GM12878 (cell line): Measurements from ENCODE around the gene ARPC1A. TPM values are rescaled to one million over a fixed set of nuclear protein-coding genes. Genes with fewer than 3 reads are reported as not detected.

Experiments used
- ATAC-seq: fragments of 200-7000 bp; cut with Tn5 transposase; 3 replicates; pipeline ENCODE4 v1.9.1; 2020; ENCODE audit warnings: mild to moderate bottlenecking, moderate library complexity
- BruUV-seq: library from RNA; stranded (reverse); fragments of 400-500 nt; replicated peaks from 2 replicates; lab custom pipeline; 2021; lab: Mats Ljungman, UMichigan
- CTCF ChIA-PET: fragments of 300-600 bp; sonication (Branson Sonifier 250); formaldehyde crosslinking; extraction: SDS; loops from one replicate; lab custom pipeline; 2021; ENCODE audit warnings: inconsistent platforms; lab: Yijun Ruan, JAX
- POLR2A ChIA-PET: fragments of 350-600 bp; formaldehyde crosslinking; extraction: SDS; loops from one replicate; lab custom pipeline; 2021; ENCODE audit warnings: inconsistent platforms; lab: Charles Lee
- RAD21 ChIA-PET: fragments of 300-600 bp; sonication (Branson Sonifier 250); formaldehyde crosslinking; loops from one replicate; lab custom pipeline; 2023; ENCODE audit warnings: antibody characterized with exemption; ENCODE audit not compliant: unreplicated experiment; lab: Charles Lee
- SMC1A ChIA-PET: fragments of 300-600 bp; sonication (Branson Sonifier 250); formaldehyde crosslinking; loops from one replicate; lab custom pipeline; 2023; ENCODE audit not compliant: unreplicated experiment, uncharacterized antibody; lab: Charles Lee
- DNase-seq: peaks from one replicate; pipeline ENCODE4 v3.0.0-alpha.2; 2011; ENCODE audit warnings: low read depth, low spot score
- FAIRE-seq: peaks from 3 replicates; lab custom pipeline; 2011; peaks lifted over from hg19 to GRCh38; lab: Jason Lieb, UNC
- H2AFZ ChIP-seq: 2 replicates; pipeline ENCODE4 v1.6.0; 2011; ENCODE audit warnings: low read depth, low read length, control low read depth; ENCODE audit not compliant: control insufficient read depth
- H3K27ac ChIP-seq: 2 replicates; pipeline ENCODE4 v1.5.1; 2011; ENCODE audit warnings: control low read depth; ENCODE audit not compliant: control insufficient read depth, insufficient read depth
- H3K27me3 ChIP-seq, 2 experiments: replicated peaks in 1 of 2; 2 replicates each; pipeline versions ENCODE4 v1.6.0 to v1.6.1; 2011; ENCODE audit warnings: low read length in 1 of 2; ENCODE audit not compliant: control insufficient read depth in 2 of 2, insufficient read depth in 2 of 2
- H3K36me3 ChIP-seq, 2 experiments: 2 replicates each; pipeline ENCODE4 v1.5.1; 2011; ENCODE audit warnings: low read length in 1 of 2; ENCODE audit not compliant: control insufficient read depth in 2 of 2, insufficient read depth in 2 of 2
- H3K4me1 ChIP-seq: 2 replicates; pipeline ENCODE4 v1.6.1; 2011; ENCODE audit warnings: mild to moderate bottlenecking, low read length, moderate library complexity, mixed read lengths; ENCODE audit not compliant: control insufficient read depth, insufficient read depth
- H3K4me2 ChIP-seq: 2 replicates; pipeline ENCODE4 v1.6.0; 2011; ENCODE audit warnings: control low read depth; ENCODE audit not compliant: control insufficient read depth, insufficient read depth
- H3K4me3 ChIP-seq: fragments of 200-600 bp; sonication (generic); 2 replicates; pipeline ENCODE4 v1.5.1; 2016
- H3K79me2 ChIP-seq: 2 replicates; pipeline ENCODE4 v1.6.0; 2011; ENCODE audit warnings: low read length; ENCODE audit not compliant: control insufficient read depth, insufficient read depth
- H3K9ac ChIP-seq: 2 replicates; pipeline ENCODE4 v1.8.0; 2011; ENCODE audit warnings: low read length, control low read depth, mixed read lengths; ENCODE audit not compliant: control insufficient read depth, insufficient read depth
- H3K9me3 ChIP-seq: replicated peaks from 3 replicates; pipeline ENCODE4 v1.5.1; 2011; ENCODE audit warnings: mild to moderate bottlenecking, low read length; ENCODE audit not compliant: control insufficient read depth, insufficient read depth
- H4K20me1 ChIP-seq: 2 replicates; pipeline ENCODE4 v1.6.0; 2011; ENCODE audit not compliant: control insufficient read depth, insufficient read depth
- CHD2 ChIP-seq: IDR thresholded peaks from 2 replicates; pipeline ENCODE4 v1.6.1; 2011; ENCODE audit warnings: low read depth, low read length, improper control_type of control experiment, borderline replicate concordance
- HDGF ChIP-seq: fragments of 450-650 bp; IDR thresholded peaks from 2 replicates; pipeline ENCODE4 v1.6.1; 2016; ENCODE audit warnings: antibody characterized with exemption
- MTA2 ChIP-seq: fragments of 450-650 bp; IDR thresholded peaks from 2 replicates; pipeline ENCODE4 v1.6.1; 2016; ENCODE audit warnings: low read depth, mild to moderate bottlenecking, moderate library complexity
- NFYA ChIP-seq: IDR thresholded peaks from 2 replicates; pipeline ENCODE4 v1.6.1; 2011; ENCODE audit warnings: low read depth, mild to moderate bottlenecking, low read length, improper control_type of control experiment, borderline replicate concordance
- NRF1 ChIP-seq: conservative IDR thresholded peaks from 2 replicates; pipeline ENCODE4 v1.6.1; 2011; ENCODE audit warnings: mild to moderate bottlenecking, low read depth, low read length, improper control_type of control experiment
- RAD21 ChIP-seq: IDR thresholded peaks from 2 replicates; pipeline ENCODE4 v1.6.1; 2011; ENCODE audit warnings: mild to moderate bottlenecking, low read depth, low read length, moderate library complexity; ENCODE audit not compliant: insufficient read depth
- SIN3A ChIP-seq: IDR thresholded peaks from 2 replicates; pipeline ENCODE4 v1.6.1; 2012; ENCODE audit warnings: low read depth, low read length, improper control_type of control experiment
- TCF12 ChIP-seq: IDR thresholded peaks from 2 replicates; pipeline ENCODE4 v1.6.1; 2011; ENCODE audit warnings: low read depth, mild to moderate bottlenecking, low read length
- ZNF24 ChIP-seq: fragments of 450-650 bp; IDR thresholded peaks from 2 replicates; pipeline ENCODE4 v1.6.1; 2017; ENCODE audit warnings: antibody characterized with exemption, mild to moderate bottlenecking
- ZNF592 ChIP-seq: fragments of 450-650 bp; IDR thresholded peaks from 2 replicates; pipeline ENCODE4 v1.6.1; 2017; ENCODE audit warnings: mild to moderate bottlenecking, moderate library complexity
- WGBS: methylation state at CpG from one replicate; pipeline ENCODE4 v1.1.6; 2016; ENCODE audit warnings: low lambda C conversion rate; ENCODE audit not compliant: insufficient replicate concordance, insufficient coverage; ENCODE audit errors: missing lambda C conversion rate; 5-methylcytosine and 5-hydroxymethylcytosine counted together
- in situ Hi-C: fragments of 300-500 bp; cut with MboI; formaldehyde crosslinking; loops from 9 replicates; pipeline ENCODE4 v1.14.3; 2018; ENCODE audit warnings: mixed read lengths
- intact Hi-C: fragments of 100-400 bp; cut with micrococcal nuclease; formaldehyde crosslinking; loops from one replicate; pipeline ENCODE4 v1.14.2; 2022; ENCODE audit not compliant: unreplicated experiment
- polyA plus RNA-seq, 11 experiments: library from polyadenylated mRNA; depleted of rRNA in 4 of 11; unstranded in 6 of 11; stranded (reverse) in 5 of 11; fragments of >200 nt; fragmentation: Nextera tagmentation in 4 of 11; fragmentation: Illumina TruSeq in 1 of 11; extraction: Ambion mirVana in 4 of 11; extraction: Trizol in 1 of 11; gene quantifications; 1 replicate in 1 of 11; 2 replicates in 10 of 11; pipeline versions ENCODE4 v1.2.1 to v1.2.3, GENCODE V29; 2011 to 2016; ENCODE audit warnings: inconsistent platforms in 2 of 11, missing spikeins in 2 of 11, low read depth in 1 of 11
- total RNA-seq, 4 experiments: library from RNA; depleted of rRNA in 3 of 4; stranded (reverse); fragments of >200 nt in 3 of 4; fragmentation: Illumina TruSeq in 1 of 4; extraction: Trizol in 1 of 4; gene quantifications; 2 replicates each; pipeline versions ENCODE4 v1.2.1 to v1.2.3, GENCODE V29; 2013 to 2021
- TF ChIP-seq, protein P1 (sequence below): fragments of 450-650 bp; IDR thresholded peaks from 2 replicates; pipeline ENCODE4 v1.6.1; 2014; ENCODE audit warnings: mild to moderate bottlenecking
- TF ChIP-seq, protein P2 (sequence below): fragments of 450-650 bp; IDR thresholded peaks from 2 replicates; pipeline ENCODE4 v1.6.1; 2017; ENCODE audit warnings: antibody characterized with exemption, mild to moderate bottlenecking, moderate library complexity
- TF ChIP-seq, protein P3 (sequence below): fragments of 450-650 bp; IDR thresholded peaks from 2 replicates; pipeline ENCODE4 v1.6.1; 2018; ENCODE audit warnings: mild to moderate bottlenecking, low read depth, moderate library complexity; ENCODE audit not compliant: partially characterized antibody

Gene ARPC1A
- total and polyA plus RNA-seq, 10 of the 15 experiments (the other 5 are each of a cell fraction or from before 2014, with no cell fraction given) = 42.3 to 152 (median 72.1) TPM

- Histone ChIP-seq H3K4me3 (no peak overlapping the region), H3K79me2 (no peaks in the 10 kb centered on the region), H3K4me1 (no peaks in the 10 kb centered on the region), H4K20me1 (no peaks in the 10 kb centered on the region), H3K9me3 (no peaks in the 10 kb centered on the region; the same call in 2 of the 3 replicates), H3K27ac (no peak overlapping the region), H3K36me3 (no peaks in the 10 kb centered on the region), H3K9ac (no peak overlapping the region), H3K27me3 (no peaks in the 10 kb centered on the region), H2AFZ (no peak overlapping the region), H3K4me2 (no peak overlapping the region)
- CTCF ChIA-PET = no interaction called here
- in situ Hi-C loops (no loop called here), intact Hi-C loops (no loop called here)
- no TSS peak for BruUV-seq
- POLR2A ChIA-PET = no interaction called here
- ATAC-seq (no peak), FAIRE-seq (no peak), DNase-seq (no peak)
- WGBS = 73% methylated on average over 12 of the region's 16 CpGs
- RAD21 ChIA-PET = no interaction called here
- SMC1A ChIA-PET = no interaction called here
- TF ChIP-seq NFYA (no peak), ZNF592 (no peak), CHD2 (no peak), MTA2 (no peak), NRF1 (no peak), RAD21 (no peak), SIN3A (no peak), ZNF24 (no peak), TCF12 (no peak), HDGF (no peak)
- TF ChIP-seq, protein P1, sequence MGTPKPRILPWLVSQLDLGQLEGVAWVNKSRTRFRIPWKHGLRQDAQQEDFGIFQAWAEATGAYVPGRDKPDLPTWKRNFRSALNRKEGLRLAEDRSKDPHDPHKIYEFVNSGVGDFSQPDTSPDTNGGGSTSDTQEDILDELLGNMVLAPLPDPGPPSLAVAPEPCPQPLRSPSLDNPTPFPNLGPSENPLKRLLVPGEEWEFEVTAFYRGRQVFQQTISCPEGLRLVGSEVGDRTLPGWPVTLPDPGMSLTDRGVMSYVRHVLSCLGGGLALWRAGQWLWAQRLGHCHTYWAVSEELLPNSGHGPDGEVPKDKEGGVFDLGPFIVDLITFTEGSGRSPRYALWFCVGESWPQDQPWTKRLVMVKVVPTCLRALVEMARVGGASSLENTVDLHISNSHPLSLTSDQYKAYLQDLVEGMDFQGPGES = no peak
- TF ChIP-seq, protein P2, sequence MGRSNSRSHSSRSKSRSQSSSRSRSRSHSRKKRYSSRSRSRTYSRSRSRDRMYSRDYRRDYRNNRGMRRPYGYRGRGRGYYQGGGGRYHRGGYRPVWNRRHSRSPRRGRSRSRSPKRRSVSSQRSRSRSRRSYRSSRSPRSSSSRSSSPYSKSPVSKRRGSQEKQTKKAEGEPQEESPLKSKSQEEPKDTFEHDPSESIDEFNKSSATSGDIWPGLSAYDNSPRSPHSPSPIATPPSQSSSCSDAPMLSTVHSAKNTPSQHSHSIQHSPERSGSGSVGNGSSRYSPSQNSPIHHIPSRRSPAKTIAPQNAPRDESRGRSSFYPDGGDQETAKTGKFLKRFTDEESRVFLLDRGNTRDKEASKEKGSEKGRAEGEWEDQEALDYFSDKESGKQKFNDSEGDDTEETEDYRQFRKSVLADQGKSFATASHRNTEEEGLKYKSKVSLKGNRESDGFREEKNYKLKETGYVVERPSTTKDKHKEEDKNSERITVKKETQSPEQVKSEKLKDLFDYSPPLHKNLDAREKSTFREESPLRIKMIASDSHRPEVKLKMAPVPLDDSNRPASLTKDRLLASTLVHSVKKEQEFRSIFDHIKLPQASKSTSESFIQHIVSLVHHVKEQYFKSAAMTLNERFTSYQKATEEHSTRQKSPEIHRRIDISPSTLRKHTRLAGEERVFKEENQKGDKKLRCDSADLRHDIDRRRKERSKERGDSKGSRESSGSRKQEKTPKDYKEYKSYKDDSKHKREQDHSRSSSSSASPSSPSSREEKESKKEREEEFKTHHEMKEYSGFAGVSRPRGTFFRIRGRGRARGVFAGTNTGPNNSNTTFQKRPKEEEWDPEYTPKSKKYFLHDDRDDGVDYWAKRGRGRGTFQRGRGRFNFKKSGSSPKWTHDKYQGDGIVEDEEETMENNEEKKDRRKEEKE = no peak
- TF ChIP-seq, protein P3, sequence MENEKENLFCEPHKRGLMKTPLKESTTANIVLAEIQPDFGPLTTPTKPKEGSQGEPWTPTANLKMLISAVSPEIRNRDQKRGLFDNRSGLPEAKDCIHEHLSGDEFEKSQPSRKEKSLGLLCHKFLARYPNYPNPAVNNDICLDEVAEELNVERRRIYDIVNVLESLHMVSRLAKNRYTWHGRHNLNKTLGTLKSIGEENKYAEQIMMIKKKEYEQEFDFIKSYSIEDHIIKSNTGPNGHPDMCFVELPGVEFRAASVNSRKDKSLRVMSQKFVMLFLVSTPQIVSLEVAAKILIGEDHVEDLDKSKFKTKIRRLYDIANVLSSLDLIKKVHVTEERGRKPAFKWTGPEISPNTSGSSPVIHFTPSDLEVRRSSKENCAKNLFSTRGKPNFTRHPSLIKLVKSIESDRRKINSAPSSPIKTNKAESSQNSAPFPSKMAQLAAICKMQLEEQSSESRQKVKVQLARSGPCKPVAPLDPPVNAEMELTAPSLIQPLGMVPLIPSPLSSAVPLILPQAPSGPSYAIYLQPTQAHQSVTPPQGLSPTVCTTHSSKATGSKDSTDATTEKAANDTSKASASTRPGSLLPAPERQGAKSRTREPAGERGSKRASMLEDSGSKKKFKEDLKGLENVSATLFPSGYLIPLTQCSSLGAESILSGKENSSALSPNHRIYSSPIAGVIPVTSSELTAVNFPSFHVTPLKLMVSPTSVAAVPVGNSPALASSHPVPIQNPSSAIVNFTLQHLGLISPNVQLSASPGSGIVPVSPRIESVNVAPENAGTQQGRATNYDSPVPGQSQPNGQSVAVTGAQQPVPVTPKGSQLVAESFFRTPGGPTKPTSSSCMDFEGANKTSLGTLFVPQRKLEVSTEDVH = no peak
Observed at GRCh38 chr7:99305473-99306260, 20.0 kb upstream of the ARPC1A start.
